Coronary artery (tissue), 2 donors: ENCODE data around the gene MRPL43.

Source experiments
- DNase-seq: peaks from one replicate; pipeline ENCODE4 v3.0.0-alpha.2; 2017; ENCODE audit warnings: low spot score
- H3K27ac ChIP-seq, 2 donors: fragments of 200-600 bp; sonication (generic); one replicate each; pipeline ENCODE4 v1.5.1; 2016 to 2019
- H3K4me3 ChIP-seq: fragments of 200-600 bp; sonication (generic); 2 replicates; pipeline ENCODE4 v1.5.1; 2016; ENCODE audit warnings: mild to moderate bottlenecking, moderate library complexity
- CTCF ChIP-seq: fragments of 200-600 bp; sonication (generic); IDR thresholded peaks from one replicate; pipeline ENCODE4 v1.5.1; 2019; ENCODE audit warnings: antibody characterized with exemption

Gene MRPL43

GRCh38 chr10:101001659-101002035 lies 14.3 kb upstream of the MRPL43 start:
- peak overlapping the region; percentile 85 for H3K4me3 ChIP-seq
- no peak for TF ChIP-seq CTCF
- no peak for DNase-seq
- H3K27ac ChIP-seq, result peak overlapping the region; percentile 99 to 100

- peak; percentile 95 for DNase-seq
- Histone ChIP-seq H3K27ac (peak overlapping the region; percentile 99 to 100), H3K4me3 (peak overlapping the region; percentile 85)
Observed at GRCh38 chr10:101000915-101001658, 13.8 kb upstream of the MRPL43 start.

GRCh38 chr10:101000127-101000914 lies 13.0 kb upstream of the MRPL43 start:
- Histone ChIP-seq H3K4me3 (peak overlapping the region; percentile 85), H3K27ac (peak overlapping the region; percentile 99 to 100)
- no peak for TF ChIP-seq CTCF
- DNase-seq, result peak; percentile 82

More at GRCh38 chr10:101000915-101001658, 13.8 kb upstream of the MRPL43 start:
- no peak for TF ChIP-seq CTCF

GRCh38 chr10:100999742-101000126 lies 12.4 kb upstream of the MRPL43 start, which contains the start of gene LZTS2:
Gene LZTS2 (plus strand): TSS chr10:100999808. CDS start chr10:101002539, 2,731 bp downstream.
- no peak for DNase-seq
- H3K4me3 ChIP-seq, result peak within 1 kb of the TSS; percentile 85
- TF ChIP-seq CTCF, result no peak
- H3K27ac ChIP-seq, result peak within 1 kb of the TSS; percentile 99 to 100

- Histone ChIP-seq H3K4me3 (peak overlapping the region; percentile 85), H3K27ac (peak overlapping the region; percentile 99 to 100)
- peak; percentile 98 for TF ChIP-seq CTCF
- peak; percentile 89 for DNase-seq
Observed at GRCh38 chr10:100998991-100999741, 11.9 kb upstream of the MRPL43 start.

- DNase-seq, result peak; percentile 91
Observed at GRCh38 chr10:100998183-100998990, 11.1 kb upstream of the MRPL43 start.

More at GRCh38 chr10:100998183-100998990, 11.1 kb upstream of the MRPL43 start:
- no peak for TF ChIP-seq CTCF
- Histone ChIP-seq H3K4me3 (peak overlapping the region; percentile 85), H3K27ac (peak overlapping the region; percentile 99 to 100)
